K562 (cell line): ENCODE results near the gene TRIM62. TPM values are rescaled to one million over a fixed set of nuclear protein-coding genes. Genes with fewer than 3 reads are reported as not detected.

Experiments used
- ARID4B ChIP-seq: sonication (generic); formaldehyde crosslinking; IDR thresholded peaks from 2 replicates; pipeline ENCODE4 v1.8.0; 2022; ENCODE audit warnings: mild to moderate bottlenecking, missing genetic modification reagents
- CC2D1A ChIP-seq: fragments of 450-650 bp; IDR thresholded peaks from 2 replicates; pipeline ENCODE4 v1.6.1; 2017; ENCODE audit warnings: mild to moderate bottlenecking
- CHCHD3 ChIP-seq: fragments of 250-450 bp; sonication (Bioruptor Pico); IDR thresholded peaks from 2 replicates; pipeline ENCODE4 v2.1.2; 2022; ENCODE audit warnings: mild to moderate bottlenecking
- DPF2 ChIP-seq: fragments of 450-650 bp; IDR thresholded peaks from 2 replicates; pipeline ENCODE4 v1.6.1; 2016
- ESRRA ChIP-seq: fragments of 450-650 bp; IDR thresholded peaks from 2 replicates; pipeline ENCODE4 v1.6.1; 2014; ENCODE audit warnings: low read depth, mild to moderate bottlenecking, moderate library complexity, borderline replicate concordance
- HMBOX1 ChIP-seq: sonication (generic); IDR thresholded peaks from 2 replicates; pipeline ENCODE4 v1.6.1; 2016
- IFI16 ChIP-seq: fragments of 250-450 bp; sonication (Bioruptor Pico); IDR thresholded peaks from 2 replicates; pipeline ENCODE4 v2.1.2; 2022; ENCODE audit warnings: mild to moderate bottlenecking, inconsistent platforms
- NEUROD1 ChIP-seq: fragments of 150-350 bp; IDR thresholded peaks from 2 replicates; pipeline ENCODE4 v1.6.1; 2014; ENCODE audit warnings: borderline replicate concordance, low read length, low read depth; ENCODE audit not compliant: partially characterized antibody
- NFE2 ChIP-seq: IDR thresholded peaks from 2 replicates; pipeline ENCODE4 v1.6.1; 2014; ENCODE audit warnings: antibody characterized with exemption, low read depth
- NKRF ChIP-seq: fragments of 450-650 bp; IDR thresholded peaks from 2 replicates; pipeline ENCODE4 v1.6.1; 2016; ENCODE audit warnings: borderline replicate concordance
- PHF20 ChIP-seq: fragments of 450-650 bp; IDR thresholded peaks from 2 replicates; pipeline ENCODE4 v1.6.1; 2018; ENCODE audit not compliant: partially characterized antibody
- RBM15 ChIP-seq: fragments of 200-400 bp; formaldehyde crosslinking; IDR thresholded peaks from 2 replicates; pipeline ENCODE4 v1.6.1; 2018; ENCODE audit warnings: mild to moderate bottlenecking, low read length, moderate library complexity; ENCODE audit not compliant: insufficient read depth
- RBM39 ChIP-seq: fragments of 200-400 bp; formaldehyde crosslinking; optimal IDR thresholded peaks from 2 replicates; pipeline ENCODE3; 2018; ENCODE audit warnings: low read depth, low read length
- STAG1 ChIP-seq: sonication (generic); formaldehyde crosslinking; IDR thresholded peaks from 2 replicates; pipeline ENCODE4 v1.5.0; 2020; ENCODE audit warnings: missing genetic modification reagents, borderline replicate concordance
- TCF3 ChIP-seq: sonication (generic); formaldehyde crosslinking; IDR thresholded peaks from 2 replicates; pipeline ENCODE4 v1.4.0; 2020; ENCODE audit warnings: mild to moderate bottlenecking, missing genetic modification reagents
- ZNF24 ChIP-seq: fragments of 450-650 bp; IDR thresholded peaks from 2 replicates; pipeline ENCODE4 v1.6.1; 2016
- polyA plus RNA-seq, 8 experiments: library from polyadenylated mRNA; depleted of rRNA in 4 of 8; stranded (reverse) in 5 of 8; unstranded in 3 of 8; fragments of >200 nt; fragmentation: Nextera tagmentation in 2 of 8; fragmentation: Illumina TruSeq in 1 of 8; extraction: Ambion mirVana in 2 of 8; extraction: Trizol in 1 of 8; gene quantifications; 2 replicates each; pipeline versions ENCODE4 v1.2.1 to v1.2.3, GENCODE V29; 2011 to 2014; ENCODE audit warnings: inconsistent platforms in 1 of 8, missing spikeins in 1 of 8
- total RNA-seq, 7 experiments: library from RNA; depleted of rRNA in 6 of 7; stranded (reverse); fragments of >200 nt in 6 of 7; fragmentation: Illumina TruSeq in 2 of 7; extraction: Trizol in 2 of 7; gene quantifications; 2 replicates each; pipeline versions ENCODE4 v1.2.1 to v1.2.3, GENCODE V29; 2011 to 2021; ENCODE audit warnings: low replicate concordance in 1 of 7

The TRIM62 gene
- total and polyA plus RNA-seq, 9 of the 15 experiments (the other 6 are each of a cell fraction or from before 2014, with no cell fraction given), result 0.18 to 2.3 (median 0.52) TPM

- TF ChIP-seq NEUROD1, result no peak
- TF ChIP-seq DPF2, result no peak
- peak; percentile 65; the same call in 1 of the 2 replicates for TF ChIP-seq ARID4B (CRISPR knock-in tag)
- TF ChIP-seq TCF3, result no peak
- TF ChIP-seq RBM39, result no peak
- TF ChIP-seq CC2D1A, result no peak
- no peak for TF ChIP-seq CHCHD3 (CRISPR knock-in tag)
- TF ChIP-seq RBM15, result no peak
- no peak for TF ChIP-seq NFE2
- peak; percentile 66; the same call in 1 of the 2 replicates for TF ChIP-seq ESRRA
- TF ChIP-seq HMBOX1, result no peak
- no peak for TF ChIP-seq IFI16 (CRISPR knock-in tag)
- TF ChIP-seq STAG1 (CRISPR knock-in tag), result peak; percentile 28; the same call in 1 of the 2 replicates
- TF ChIP-seq NKRF, result no peak
- TF ChIP-seq ZNF24, result no peak
- peak; percentile 15 for TF ChIP-seq PHF20
These were observed 642 bp downstream of the TRIM62 start (continued) for GRCh38 chr1:33180911-33181890.
